Endodermal cell (in vitro differentiated cells): ENCODE results near the gene COL28A1. TPM values are rescaled to one million over a fixed set of nuclear protein-coding genes. Genes with fewer than 3 reads are reported as not detected.

ENCODE experiments used
- DNase-seq: peaks from one replicate; pipeline ENCODE4 v3.0.0-alpha.2; 2017
- H3K27ac ChIP-seq: 2 replicates; pipeline ENCODE4 v1.5.1; 2013; ENCODE audit warnings: mild to moderate bottlenecking, low read depth, low read length, moderate library complexity
- H3K27me3 ChIP-seq: 2 replicates; pipeline ENCODE4 v1.6.1; 2013; ENCODE audit warnings: mild to moderate bottlenecking, low read length, moderate library complexity; ENCODE audit not compliant: insufficient read depth, control insufficient read depth, poor library complexity, severe bottlenecking
- H3K36me3 ChIP-seq: 2 replicates; pipeline ENCODE4 v1.7.0; 2013; ENCODE audit warnings: mild to moderate bottlenecking, low read length, moderate library complexity; ENCODE audit not compliant: control insufficient read depth, insufficient read depth
- H3K4me1 ChIP-seq: one replicate; pipeline ENCODE4 v1.7.0; 2013; ENCODE audit warnings: low read length; ENCODE audit not compliant: control insufficient read depth, insufficient read depth
- H3K4me3 ChIP-seq: 2 replicates; pipeline ENCODE4 v1.5.1; 2013; ENCODE audit warnings: mild to moderate bottlenecking, low read length, moderate library complexity
- H3K9ac ChIP-seq: 2 replicates; pipeline ENCODE4 v1.6.1; 2013; ENCODE audit warnings: mild to moderate bottlenecking, low read length, moderate library complexity; ENCODE audit not compliant: poor library complexity, severe bottlenecking; ENCODE audit errors: extremely low read depth
- H3K9me3 ChIP-seq: 2 replicates; pipeline ENCODE4 v1.6.1; 2013; ENCODE audit warnings: mild to moderate bottlenecking, low read length, moderate library complexity; ENCODE audit not compliant: control insufficient read depth
- H3K27ac Mint-ChIP-seq: 2 replicates; pipeline ENCODE4 v1.8.0; 2020; ENCODE audit warnings: mixed read lengths
- H3K27me3 Mint-ChIP-seq: 2 replicates; pipeline ENCODE4 v1.8.0; 2021; ENCODE audit warnings: mild to moderate bottlenecking, mixed read lengths; ENCODE audit not compliant: insufficient read depth
- H3K36me3 Mint-ChIP-seq: 2 replicates; pipeline ENCODE4 v1.8.0; 2020; ENCODE audit warnings: low read depth, mixed read lengths
- H3K4me1 Mint-ChIP-seq: 2 replicates; pipeline ENCODE4 v1.8.0; 2020; ENCODE audit warnings: mixed read lengths
- H3K4me3 Mint-ChIP-seq: 2 replicates; pipeline ENCODE4 v1.8.0; 2020; ENCODE audit warnings: mild to moderate bottlenecking, moderate library complexity, mixed read lengths
- H3K9me3 Mint-ChIP-seq: 2 replicates; pipeline ENCODE4 v1.8.0; 2020; ENCODE audit warnings: mild to moderate bottlenecking, mixed read lengths
- CTCF ChIP-seq: fragments of 200-600 bp; sonication (generic); conservative IDR thresholded peaks from 2 replicates; pipeline ENCODE4 v1.5.0; 2021; ENCODE audit warnings: antibody characterized with exemption, mild to moderate bottlenecking
- WGBS, 2 experiments: methylation state at CpG; one replicate each; pipeline versions ENCODE4 v1.1.5 to v1.1.7; 2013; ENCODE audit warnings: missing lambda C conversion rate in 2 of 2, mixed read lengths in 1 of 2; ENCODE audit not compliant: insufficient coverage in 1 of 2, insufficient read length in 1 of 2; 5-methylcytosine and 5-hydroxymethylcytosine counted together
- total RNA-seq, 2 donors: library from RNA; stranded (reverse); fragmentation: NEBNext Ultra II Directional in 1 of 2; extraction: Animal tissue kit (Norgen Biotek cat#: 25700) in 1 of 2; gene quantifications; 2 replicates in 1 of 2; 3 replicates in 1 of 2; pipeline ENCODE4 v1.2.1, GENCODE V29; 2021

Gene COL28A1
- total RNA-seq, 2 donors from 2014 or later: 0.44 to 1.2 TPM

GRCh38 chr7:7550663-7551062 is 15.0 kb upstream of the COL28A1 start:
- Histone ChIP-seq H3K27me3 (no peaks in the 10 kb centered on the region), H3K9me3 (no peaks in the 10 kb centered on the region), H3K9ac (no peak overlapping the region), H3K4me3 (no peak overlapping the region), H3K27ac (no peak overlapping the region), H3K4me1 (no peaks in the 10 kb centered on the region), H3K36me3 (no peaks in the 10 kb centered on the region)
- no peak for TF ChIP-seq CTCF
- Mint-ChIP-seq H3K36me3 (no peaks in the 10 kb centered on the region), H3K4me1 (peaks cover 14% of the 10 kb centered on the region), H3K4me3 (no peak overlapping the region), H3K27me3 (no peaks in the 10 kb centered on the region), H3K9me3 (no peaks in the 10 kb centered on the region), H3K27ac (no peak overlapping the region)
- no peak for DNase-seq
- 88 to 100% methylated on average over 2 to 3 of the region's 3 CpGs for WGBS, 2 experiments

- Histone ChIP-seq H3K4me3 (no peak overlapping the region), H3K9ac (no peak overlapping the region), H3K4me1 (no peaks in the 10 kb centered on the region), H3K9me3 (peaks cover 3% of the 10 kb centered on the region), H3K27me3 (no peaks in the 10 kb centered on the region), H3K36me3 (no peaks in the 10 kb centered on the region), H3K27ac (no peak overlapping the region)
- Mint-ChIP-seq H3K4me3 (no peak overlapping the region), H3K27ac (no peak overlapping the region), H3K27me3 (no peaks in the 10 kb centered on the region), H3K9me3 (no peaks in the 10 kb centered on the region), H3K36me3 (no peaks in the 10 kb centered on the region), H3K4me1 (peaks cover under 1% of the 10 kb centered on the region)
- TF ChIP-seq CTCF: no peak
- no peak for DNase-seq
- WGBS, 2 experiments: 96 to 100% methylated on average over 3 of the region's 3 CpGs
These were observed 12.7 kb upstream of the COL28A1 start for GRCh38 chr7:7548407-7548806.

- H3K27me3 Mint-ChIP-seq: no peaks in the 10 kb centered on the region
- no peak overlapping the region for H3K9ac ChIP-seq
- no peaks in the 10 kb centered on the region for H3K9me3 Mint-ChIP-seq
- H3K36me3 ChIP-seq: no peaks in the 10 kb centered on the region
- no peak for DNase-seq
- H3K9me3 ChIP-seq: peaks cover 3% of the 10 kb centered on the region
- no peak for TF ChIP-seq CTCF
- no peak overlapping the region for H3K4me3 ChIP-seq
- no peak overlapping the region for H3K27ac Mint-ChIP-seq
- H3K27ac ChIP-seq: no peak overlapping the region
- no peaks in the 10 kb centered on the region for H3K36me3 Mint-ChIP-seq
- no peak overlapping the region for H3K4me3 Mint-ChIP-seq
- H3K4me1 Mint-ChIP-seq: no peaks in the 10 kb centered on the region
- WGBS, 2 experiments: 91 to 97% methylated on average over 4 of the region's 4 CpGs
- H3K27me3 ChIP-seq: no peaks in the 10 kb centered on the region
- no peaks in the 10 kb centered on the region for H3K4me1 ChIP-seq
These were observed 6.7 kb upstream of the COL28A1 start for GRCh38 chr7:7542251-7542835.
